K562 (cell line): ENCODE measurements around the gene LMCD1. TPM values are rescaled to one million over a fixed set of nuclear protein-coding genes. Genes with fewer than 3 reads are reported as not detected.

ENCODE experiments used
- GATAD2B ChIP-seq: fragments of 450-650 bp; IDR thresholded peaks from 2 replicates; pipeline ENCODE4 v1.6.1; 2017; ENCODE audit warnings: mild to moderate bottlenecking, borderline replicate concordance
- IRF2 ChIP-seq: sonication (generic); formaldehyde crosslinking; IDR thresholded peaks from 2 replicates; pipeline ENCODE4 v1.8.1; 2022; ENCODE audit warnings: mild to moderate bottlenecking, missing genetic modification reagents
- NELFE ChIP-seq: IDR thresholded peaks from 2 replicates; pipeline ENCODE4 v1.6.1; 2011; ENCODE audit warnings: mild to moderate bottlenecking; ENCODE audit not compliant: insufficient read depth, insufficient read length
- NFE2L1 ChIP-seq: fragments of 450-650 bp; IDR thresholded peaks from 2 replicates; pipeline ENCODE4 v1.6.1; 2016; ENCODE audit warnings: missing genetic modification characterization, low read depth, mild to moderate bottlenecking, missing compliant biosample characterization, moderate library complexity, borderline replicate concordance
- PYGO2 ChIP-seq: fragments of 450-650 bp; IDR thresholded peaks from 2 replicates; pipeline ENCODE4 v1.6.1; 2016; ENCODE audit warnings: mild to moderate bottlenecking, missing genetic modification characterization, moderate library complexity, missing compliant biosample characterization
- TBL1XR1 ChIP-seq, 2 experiments: IDR thresholded peaks; 2 replicates each; pipeline ENCODE4 v1.6.1; 2012; ENCODE audit warnings: improper control_type of control experiment in 2 of 2, low read length in 2 of 2, mild to moderate bottlenecking in 1 of 2
- ZNF408 ChIP-seq: fragments of 250-450 bp; sonication (Bioruptor Pico); IDR thresholded peaks from 2 replicates; pipeline ENCODE4 v1.4.0; 2020; ENCODE audit warnings: low read depth, mild to moderate bottlenecking, moderate library complexity
- ZNF511 ChIP-seq: sonication (generic); formaldehyde crosslinking; IDR thresholded peaks from 2 replicates; pipeline ENCODE4 v1.8.0; 2022; ENCODE audit warnings: mild to moderate bottlenecking, missing genetic modification reagents
- polyA plus RNA-seq, 8 experiments: library from polyadenylated mRNA; depleted of rRNA in 4 of 8; stranded (reverse) in 5 of 8; unstranded in 3 of 8; fragments of >200 nt; fragmentation: Nextera tagmentation in 2 of 8; fragmentation: Illumina TruSeq in 1 of 8; extraction: Ambion mirVana in 2 of 8; extraction: Trizol in 1 of 8; gene quantifications; 2 replicates each; pipeline versions ENCODE4 v1.2.1 to v1.2.3, GENCODE V29; 2011 to 2014; ENCODE audit warnings: inconsistent platforms in 1 of 8, missing spikeins in 1 of 8
- total RNA-seq, 7 experiments: library from RNA; depleted of rRNA in 6 of 7; stranded (reverse); fragments of >200 nt in 6 of 7; fragmentation: Illumina TruSeq in 2 of 7; extraction: Trizol in 2 of 7; gene quantifications; 2 replicates each; pipeline versions ENCODE4 v1.2.1 to v1.2.3, GENCODE V29; 2011 to 2021; ENCODE audit warnings: low replicate concordance in 1 of 7
- TF ChIP-seq, protein P1 (sequence below): fragments of 250-450 bp; sonication (Bioruptor Pico); IDR thresholded peaks from 2 replicates; pipeline ENCODE4 v1.5.0; 2021
- TF ChIP-seq, protein P2 (sequence below): IDR thresholded peaks from 2 replicates; pipeline ENCODE4 v1.6.1; 2014; ENCODE audit warnings: antibody characterized with exemption
- TF ChIP-seq, protein P3 (sequence below): fragments of 450-650 bp; IDR thresholded peaks from 2 replicates; pipeline ENCODE4 v1.7.1; 2018; ENCODE audit warnings: mild to moderate bottlenecking, low read depth; ENCODE audit not compliant: partially characterized antibody
- TF ChIP-seq, protein P4 (sequence below): IDR thresholded peaks from 2 replicates; pipeline ENCODE4 v1.6.1; 2011; ENCODE audit warnings: borderline replicate concordance, low read depth, mild to moderate bottlenecking, moderate library complexity, low read length; ENCODE audit not compliant: insufficient read depth, poor library complexity, severe bottlenecking
- TF ChIP-seq, protein P5 (sequence below): fragments of 450-650 bp; formaldehyde crosslinking; IDR thresholded peaks from 2 replicates; pipeline ENCODE4 v1.4.0; 2022; ENCODE audit warnings: missing genetic modification characterization

LMCD1 gene
- total and polyA plus RNA-seq, 9 of the 15 experiments (the other 6 are each of a cell fraction or from before 2014, with no cell fraction given): 0.60 TPM; not detected in 8

GRCh38 chr3:8618950-8619349 lies 117.3 kb downstream of the LMCD1 start (continued):
- TF ChIP-seq, protein P1, sequence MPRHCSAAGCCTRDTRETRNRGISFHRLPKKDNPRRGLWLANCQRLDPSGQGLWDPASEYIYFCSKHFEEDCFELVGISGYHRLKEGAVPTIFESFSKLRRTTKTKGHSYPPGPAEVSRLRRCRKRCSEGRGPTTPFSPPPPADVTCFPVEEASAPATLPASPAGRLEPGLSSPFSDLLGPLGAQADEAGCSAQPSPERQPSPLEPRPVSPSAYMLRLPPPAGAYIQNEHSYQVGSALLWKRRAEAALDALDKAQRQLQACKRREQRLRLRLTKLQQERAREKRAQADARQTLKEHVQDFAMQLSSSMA (CRISPR knock-in tag): no peak
- TF ChIP-seq, protein P2, sequence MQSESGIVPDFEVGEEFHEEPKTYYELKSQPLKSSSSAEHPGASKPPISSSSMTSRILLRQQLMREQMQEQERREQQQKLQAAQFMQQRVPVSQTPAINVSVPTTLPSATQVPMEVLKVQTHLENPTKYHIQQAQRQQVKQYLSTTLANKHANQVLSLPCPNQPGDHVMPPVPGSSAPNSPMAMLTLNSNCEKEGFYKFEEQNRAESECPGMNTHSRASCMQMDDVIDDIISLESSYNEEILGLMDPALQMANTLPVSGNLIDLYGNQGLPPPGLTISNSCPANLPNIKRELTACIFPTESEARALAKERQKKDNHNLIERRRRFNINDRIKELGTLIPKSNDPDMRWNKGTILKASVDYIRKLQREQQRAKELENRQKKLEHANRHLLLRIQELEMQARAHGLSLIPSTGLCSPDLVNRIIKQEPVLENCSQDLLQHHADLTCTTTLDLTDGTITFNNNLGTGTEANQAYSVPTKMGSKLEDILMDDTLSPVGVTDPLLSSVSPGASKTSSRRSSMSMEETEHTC: no peak
- TF ChIP-seq TBL1XR1 (IDR thresholded peaks at IDR 0.05; ENCODE audit: low read length in 2 of 2) (no peak), NFE2L1 (tag) (no peak), ZNF511 (CRISPR knock-in tag) (no peak), IRF2 (CRISPR knock-in tag) (no peak), PYGO2 (no peak), ZNF408 (CRISPR knock-in tag) (no peak), NELFE (no peak), GATAD2B (no peak)
- TF ChIP-seq, protein P3, sequence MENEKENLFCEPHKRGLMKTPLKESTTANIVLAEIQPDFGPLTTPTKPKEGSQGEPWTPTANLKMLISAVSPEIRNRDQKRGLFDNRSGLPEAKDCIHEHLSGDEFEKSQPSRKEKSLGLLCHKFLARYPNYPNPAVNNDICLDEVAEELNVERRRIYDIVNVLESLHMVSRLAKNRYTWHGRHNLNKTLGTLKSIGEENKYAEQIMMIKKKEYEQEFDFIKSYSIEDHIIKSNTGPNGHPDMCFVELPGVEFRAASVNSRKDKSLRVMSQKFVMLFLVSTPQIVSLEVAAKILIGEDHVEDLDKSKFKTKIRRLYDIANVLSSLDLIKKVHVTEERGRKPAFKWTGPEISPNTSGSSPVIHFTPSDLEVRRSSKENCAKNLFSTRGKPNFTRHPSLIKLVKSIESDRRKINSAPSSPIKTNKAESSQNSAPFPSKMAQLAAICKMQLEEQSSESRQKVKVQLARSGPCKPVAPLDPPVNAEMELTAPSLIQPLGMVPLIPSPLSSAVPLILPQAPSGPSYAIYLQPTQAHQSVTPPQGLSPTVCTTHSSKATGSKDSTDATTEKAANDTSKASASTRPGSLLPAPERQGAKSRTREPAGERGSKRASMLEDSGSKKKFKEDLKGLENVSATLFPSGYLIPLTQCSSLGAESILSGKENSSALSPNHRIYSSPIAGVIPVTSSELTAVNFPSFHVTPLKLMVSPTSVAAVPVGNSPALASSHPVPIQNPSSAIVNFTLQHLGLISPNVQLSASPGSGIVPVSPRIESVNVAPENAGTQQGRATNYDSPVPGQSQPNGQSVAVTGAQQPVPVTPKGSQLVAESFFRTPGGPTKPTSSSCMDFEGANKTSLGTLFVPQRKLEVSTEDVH: no peak
- TF ChIP-seq, protein P4, sequence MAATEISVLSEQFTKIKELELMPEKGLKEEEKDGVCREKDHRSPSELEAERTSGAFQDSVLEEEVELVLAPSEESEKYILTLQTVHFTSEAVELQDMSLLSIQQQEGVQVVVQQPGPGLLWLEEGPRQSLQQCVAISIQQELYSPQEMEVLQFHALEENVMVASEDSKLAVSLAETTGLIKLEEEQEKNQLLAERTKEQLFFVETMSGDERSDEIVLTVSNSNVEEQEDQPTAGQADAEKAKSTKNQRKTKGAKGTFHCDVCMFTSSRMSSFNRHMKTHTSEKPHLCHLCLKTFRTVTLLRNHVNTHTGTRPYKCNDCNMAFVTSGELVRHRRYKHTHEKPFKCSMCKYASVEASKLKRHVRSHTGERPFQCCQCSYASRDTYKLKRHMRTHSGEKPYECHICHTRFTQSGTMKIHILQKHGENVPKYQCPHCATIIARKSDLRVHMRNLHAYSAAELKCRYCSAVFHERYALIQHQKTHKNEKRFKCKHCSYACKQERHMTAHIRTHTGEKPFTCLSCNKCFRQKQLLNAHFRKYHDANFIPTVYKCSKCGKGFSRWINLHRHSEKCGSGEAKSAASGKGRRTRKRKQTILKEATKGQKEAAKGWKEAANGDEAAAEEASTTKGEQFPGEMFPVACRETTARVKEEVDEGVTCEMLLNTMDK: no peak
- TF ChIP-seq, protein P5, sequence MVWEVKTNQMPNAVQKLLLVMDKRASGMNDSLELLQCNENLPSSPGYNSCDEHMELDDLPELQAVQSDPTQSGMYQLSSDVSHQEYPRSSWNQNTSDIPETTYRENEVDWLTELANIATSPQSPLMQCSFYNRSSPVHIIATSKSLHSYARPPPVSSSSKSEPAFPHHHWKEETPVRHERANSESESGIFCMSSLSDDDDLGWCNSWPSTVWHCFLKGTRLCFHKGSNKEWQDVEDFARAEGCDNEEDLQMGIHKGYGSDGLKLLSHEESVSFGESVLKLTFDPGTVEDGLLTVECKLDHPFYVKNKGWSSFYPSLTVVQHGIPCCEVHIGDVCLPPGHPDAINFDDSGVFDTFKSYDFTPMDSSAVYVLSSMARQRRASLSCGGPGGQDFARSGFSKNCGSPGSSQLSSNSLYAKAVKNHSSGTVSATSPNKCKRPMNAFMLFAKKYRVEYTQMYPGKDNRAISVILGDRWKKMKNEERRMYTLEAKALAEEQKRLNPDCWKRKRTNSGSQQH (CRISPR knock-in tag): no peak
